Inflammatory macrophage treated with lipopolysaccharide for 4 hours (primary cell): ENCODE results near the gene UBE2V1.
"Not testable (repeated sequence)": the region's sequence is repeated elsewhere in the genome, so short reads cannot be mapped to it uniquely, and the experiment has no call there.

Experiments used
- DNase-seq: peaks from one replicate; pipeline ENCODE4 v3.0.0-alpha.2; 2020

The UBE2V1 gene

DNA sequence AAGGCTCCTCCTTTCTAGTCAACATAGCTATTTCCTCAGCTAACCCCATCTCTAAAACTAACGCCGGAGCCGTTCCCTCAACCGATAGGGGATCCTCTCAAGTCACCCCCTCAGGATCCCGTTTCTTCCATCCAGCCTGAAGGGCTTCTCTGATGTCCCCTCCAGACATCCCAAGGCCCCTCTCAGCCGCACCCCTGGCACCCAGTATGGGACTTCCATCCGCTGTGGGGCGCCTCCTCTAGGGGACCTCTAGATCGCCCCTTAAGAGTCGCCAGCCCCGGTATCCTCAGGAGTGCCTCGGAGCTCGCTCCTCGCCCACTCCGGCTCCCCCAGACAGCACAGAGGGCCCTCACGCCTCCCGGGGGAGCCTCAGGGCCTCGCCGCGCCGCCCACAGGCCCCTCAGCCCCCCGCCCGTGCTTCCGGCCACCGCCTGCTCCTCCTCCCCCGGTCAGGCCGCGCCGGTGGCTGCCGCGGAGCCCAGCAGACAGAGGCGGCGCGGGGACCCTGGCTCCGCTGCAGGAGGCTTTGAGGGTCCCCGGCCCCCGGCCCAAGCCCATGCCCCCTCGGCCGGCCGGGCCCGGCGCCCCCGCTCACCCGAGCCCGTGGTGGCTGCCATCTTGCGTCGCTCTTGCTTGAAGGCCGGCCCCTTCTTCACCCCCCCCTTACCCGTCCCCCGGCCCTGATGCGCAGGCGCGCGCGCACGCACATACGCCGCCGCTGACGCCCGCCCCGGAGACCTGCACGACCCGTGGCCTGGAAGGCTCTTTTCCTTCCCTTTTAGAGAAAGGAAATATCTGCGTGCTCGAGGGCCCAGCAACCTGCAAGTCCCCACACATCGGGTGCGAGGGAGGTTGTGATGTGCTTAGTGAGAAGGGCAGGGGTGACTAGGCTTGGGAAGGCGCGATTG lies at the start of gene UBE2V1:
TSS of gene UBE2V1 (minus strand) at position 639 of the 908 bp plus-strand sequence. CDS start at position 617, 22 bp downstream.
- DNase-seq = peak; percentile 93

DNA sequence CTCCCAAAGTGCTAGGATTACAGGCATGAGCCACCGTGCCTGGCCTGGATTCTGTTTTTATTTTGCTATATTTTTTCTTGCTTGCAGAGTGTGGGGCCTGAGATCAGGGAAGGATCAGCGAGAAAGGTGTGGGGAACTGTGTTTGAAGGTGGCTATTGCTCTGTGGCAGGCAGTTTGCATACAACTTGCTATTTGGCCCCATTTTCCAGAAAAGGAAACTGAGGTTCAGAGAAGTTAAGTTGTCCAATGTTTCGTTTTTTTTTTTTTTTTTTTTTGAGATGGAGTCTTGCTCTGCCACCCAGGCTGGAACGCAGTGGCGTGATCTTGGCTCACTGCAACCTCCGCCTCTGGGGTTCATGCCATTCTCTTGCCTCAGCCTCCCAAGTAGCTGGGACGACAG lies 48.5 kb upstream of the UBE2V1 start:
- not testable (repeated sequence) for DNase-seq

DNA sequence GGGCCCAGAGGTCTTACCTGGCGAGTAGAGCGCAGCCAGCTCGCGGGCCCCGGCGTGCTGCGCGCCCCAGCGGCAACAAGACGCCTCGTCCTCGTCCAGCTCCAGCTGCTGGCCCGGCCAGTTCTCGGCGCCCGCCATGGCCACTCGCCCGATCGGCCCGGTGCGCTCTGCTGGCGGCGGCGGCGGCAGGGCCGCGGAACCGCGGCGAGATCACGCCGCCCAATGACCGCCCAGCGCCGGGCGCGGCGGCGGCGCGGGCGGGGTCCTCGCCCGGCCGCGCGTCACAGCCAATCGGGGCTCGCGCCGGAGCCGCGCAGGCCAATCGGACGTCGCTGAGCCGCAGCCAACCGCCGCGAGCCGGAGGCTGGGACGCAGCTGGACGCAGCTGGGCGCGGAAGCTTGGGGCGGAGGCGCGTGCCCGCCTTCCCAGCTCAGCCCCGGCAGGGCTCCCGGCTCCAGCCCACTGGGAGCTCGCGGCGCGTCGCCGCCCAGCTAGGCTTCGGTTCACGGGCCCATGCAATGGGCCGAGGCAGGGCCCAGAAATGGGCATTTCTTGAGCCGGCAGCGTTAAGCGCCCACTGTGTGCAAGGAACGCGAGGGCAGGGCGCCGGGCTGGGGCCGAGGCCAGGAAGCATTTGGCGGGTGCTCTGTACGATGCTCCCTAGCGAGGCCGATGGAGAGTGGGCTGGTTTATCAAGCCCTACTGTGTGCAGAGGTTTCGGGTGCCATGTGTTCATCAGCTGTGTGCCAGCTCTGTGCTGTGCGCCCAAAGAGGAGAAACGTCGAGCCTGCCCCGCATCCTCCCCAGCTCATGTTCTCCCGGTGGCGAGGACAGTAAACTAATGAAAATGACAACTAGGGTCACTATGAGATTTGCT lies 40.8 kb upstream of the UBE2V1 start, which contains the start of gene PEDS1:
TSS of gene PEDS1 (minus strand) at position 224 of the 878 bp plus-strand sequence. CDS start at position 138, 86 bp downstream.
- DNase-seq = peak; percentile 95

DNA sequence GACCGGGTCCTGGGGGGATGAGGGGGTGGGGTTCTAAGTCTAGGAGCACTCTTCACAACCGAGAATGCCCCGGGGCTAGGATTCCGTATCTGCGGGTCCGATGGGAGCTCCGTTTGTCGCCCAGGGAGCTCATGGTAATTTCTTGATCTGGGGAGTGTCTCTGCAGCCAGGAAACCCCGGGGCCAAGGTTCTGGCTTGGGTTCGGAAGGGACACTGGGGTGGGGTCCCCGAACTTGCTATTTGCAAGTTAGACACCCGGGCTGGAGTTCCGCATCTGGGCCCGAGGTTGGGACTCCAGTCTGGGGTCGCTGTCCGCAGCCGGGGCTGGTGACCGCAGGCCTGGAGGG lies 40.2 kb upstream of the UBE2V1 start:
- DNase-seq = no peak

DNA sequence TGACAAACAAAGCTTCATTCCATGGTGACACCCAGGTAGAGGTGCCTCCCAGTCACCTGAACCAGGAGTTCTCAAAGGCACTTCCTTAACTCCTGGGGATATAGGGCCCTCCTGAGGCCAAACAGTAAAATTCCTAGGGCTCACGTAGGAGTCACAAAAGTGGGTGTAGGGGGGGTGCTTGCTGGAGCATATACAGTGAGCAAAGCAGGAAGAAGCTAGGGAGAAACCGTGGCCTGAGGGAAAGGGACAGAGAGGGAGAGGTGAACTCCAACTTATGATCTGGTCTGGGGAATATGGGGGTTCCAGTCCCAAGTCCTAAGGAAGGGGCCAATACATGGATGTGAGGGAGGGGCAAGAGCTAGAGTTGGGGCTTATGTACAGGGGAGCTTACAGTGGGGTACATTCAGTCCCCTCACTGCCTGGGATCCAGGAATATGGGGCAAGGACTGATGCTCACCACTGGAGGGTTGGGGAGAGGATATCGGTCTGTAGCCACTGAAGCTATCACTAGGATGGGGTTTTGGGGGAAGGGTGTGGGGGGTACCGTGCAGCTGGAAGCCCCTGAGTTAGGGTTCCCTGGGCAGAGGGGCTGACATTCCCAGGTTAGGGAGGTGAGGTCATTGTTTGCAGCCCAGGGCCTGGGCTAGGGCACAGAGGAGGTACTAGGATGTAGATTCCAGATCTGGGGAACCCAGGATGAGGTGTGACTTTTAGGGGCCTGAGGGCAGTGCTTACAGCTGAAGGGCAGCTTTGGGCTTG lies 39.6 kb upstream of the UBE2V1 start:
- peak; percentile 27 for DNase-seq

DNA sequence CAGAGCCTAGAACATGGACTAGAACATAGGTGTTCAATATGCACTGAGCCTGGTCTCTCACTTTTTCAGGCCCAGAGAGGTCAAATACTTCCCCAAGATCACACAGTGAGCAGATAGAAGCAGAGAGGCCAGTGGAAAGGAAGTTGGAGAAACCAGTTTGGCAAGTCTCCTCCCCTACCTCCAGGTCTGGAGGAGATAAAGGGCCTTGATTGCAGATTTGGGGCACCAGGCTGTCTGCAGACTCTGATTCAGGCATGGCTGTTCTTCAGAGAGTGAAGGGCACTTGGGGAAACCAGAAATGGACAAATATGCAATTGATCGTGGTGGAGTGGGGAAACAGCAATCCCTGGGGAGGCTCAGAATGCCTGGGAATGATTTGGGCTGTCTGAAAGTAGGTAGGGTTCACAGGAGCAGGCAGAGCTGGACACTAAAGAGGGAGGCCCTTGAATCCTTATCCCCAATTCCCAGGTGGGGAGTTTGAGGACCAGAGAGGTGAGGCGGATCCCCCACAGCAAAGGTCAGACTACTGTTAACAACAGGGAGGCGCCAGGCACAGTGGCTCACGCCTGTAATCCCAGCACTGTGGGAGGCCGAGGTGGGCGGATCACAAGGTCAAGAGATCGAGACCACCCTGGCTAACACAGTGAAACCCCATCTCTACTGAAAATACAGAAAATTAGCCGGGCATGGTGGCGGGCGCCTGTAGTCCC lies 38.2 kb upstream of the UBE2V1 start:
- DNase-seq = no peak

DNA sequence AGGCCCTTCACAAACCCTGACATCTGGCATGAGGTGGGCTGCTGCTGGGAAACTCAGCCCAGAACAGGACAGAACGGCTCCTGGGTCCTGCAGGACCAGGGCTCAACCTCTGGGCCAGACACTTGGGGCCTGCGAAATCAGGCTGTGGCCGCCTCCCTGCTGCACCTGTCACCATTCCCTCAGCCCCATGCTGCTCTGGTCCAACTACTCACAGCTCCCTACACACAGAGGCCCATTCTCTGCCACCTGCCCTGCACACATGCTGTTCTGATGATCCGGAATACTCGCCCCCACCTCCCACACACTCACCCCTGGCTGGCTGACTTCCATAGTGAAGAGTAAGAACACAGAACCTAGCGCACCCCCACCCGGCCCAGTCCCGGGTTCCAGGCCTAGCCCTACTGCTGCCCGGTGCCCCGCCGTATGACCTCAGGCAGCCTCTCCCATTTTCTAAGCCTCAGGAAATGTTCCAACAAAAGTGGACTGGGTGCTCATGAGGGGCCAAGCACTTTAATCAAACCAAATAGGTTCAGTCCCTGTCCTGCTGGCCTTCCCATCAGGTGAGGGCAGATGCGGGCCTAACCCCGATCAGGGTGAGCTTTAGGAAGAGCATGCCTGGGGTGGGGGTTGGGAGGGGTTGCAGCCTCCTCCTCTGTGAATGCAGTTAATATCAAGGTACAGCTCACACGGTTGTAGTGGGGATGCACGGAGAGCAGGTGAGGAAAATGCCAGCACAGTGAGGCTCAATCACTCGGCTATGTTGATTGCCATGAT lies 36.7 kb upstream of the UBE2V1 start:
- no peak for DNase-seq

DNA sequence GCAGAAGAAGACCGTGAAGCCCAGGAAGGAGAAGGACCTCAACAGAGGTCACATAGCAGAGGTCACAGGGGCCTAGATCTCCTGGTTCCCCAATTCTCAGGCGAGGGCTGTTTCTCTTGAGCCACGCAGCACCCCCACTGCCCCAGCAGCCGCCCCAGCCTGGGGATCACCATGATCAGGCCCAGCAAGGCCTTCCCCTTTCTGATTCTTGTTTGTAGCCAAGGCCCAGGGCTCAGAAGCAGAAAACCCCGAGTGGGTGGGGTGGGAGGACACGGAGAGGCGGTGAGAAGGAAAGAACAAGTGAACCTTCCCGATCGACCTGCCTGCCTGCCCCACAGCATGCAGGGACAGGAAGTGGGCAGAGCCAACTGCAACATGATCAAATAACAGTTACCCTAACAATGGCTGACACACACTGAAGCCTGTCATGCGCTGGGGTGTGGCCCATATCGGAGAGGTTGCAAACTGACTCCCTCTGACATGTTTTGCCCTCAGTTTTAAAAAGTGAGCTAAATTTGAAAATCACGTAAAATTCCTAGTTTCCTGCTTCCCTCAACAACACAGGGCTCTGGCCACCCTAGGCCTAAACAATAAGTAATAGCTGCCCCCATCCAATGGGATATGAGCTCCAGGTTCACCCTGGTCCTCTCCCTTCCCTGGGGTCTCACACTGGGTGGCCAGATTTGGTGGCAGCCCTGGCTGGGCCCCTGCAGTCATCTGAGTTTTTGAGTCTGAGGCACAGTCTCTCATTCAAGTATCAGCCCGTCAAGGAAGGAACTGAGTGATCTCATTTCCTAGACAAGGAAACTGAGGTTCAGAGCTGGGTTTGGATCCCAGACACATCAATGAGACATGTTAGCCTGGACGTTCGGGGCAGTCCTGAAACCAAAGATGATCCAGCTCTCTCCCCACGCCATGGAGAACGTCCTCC lies 34.0 kb upstream of the UBE2V1 start:
- DNase-seq = peak; percentile 95

DNA sequence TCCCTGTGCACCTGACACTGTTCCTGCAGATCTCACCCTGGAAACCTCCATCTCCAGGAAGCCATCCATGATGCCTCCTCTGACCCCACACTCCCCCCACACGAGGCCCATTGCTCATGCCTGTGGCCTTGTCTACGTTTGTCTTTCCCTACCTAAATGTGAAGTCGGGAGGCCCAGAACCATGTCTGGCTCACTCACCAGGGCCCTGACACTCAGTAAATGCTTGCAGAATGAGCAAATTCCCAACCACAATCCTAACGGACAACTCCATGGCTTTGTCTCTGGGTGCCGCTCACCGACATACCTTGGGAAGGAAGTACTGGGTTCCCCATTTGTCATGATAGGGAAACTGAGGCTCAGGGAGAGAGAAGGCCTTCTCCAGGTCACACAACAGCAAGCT lies 33.3 kb upstream of the UBE2V1 start:
- no peak for DNase-seq

DNA sequence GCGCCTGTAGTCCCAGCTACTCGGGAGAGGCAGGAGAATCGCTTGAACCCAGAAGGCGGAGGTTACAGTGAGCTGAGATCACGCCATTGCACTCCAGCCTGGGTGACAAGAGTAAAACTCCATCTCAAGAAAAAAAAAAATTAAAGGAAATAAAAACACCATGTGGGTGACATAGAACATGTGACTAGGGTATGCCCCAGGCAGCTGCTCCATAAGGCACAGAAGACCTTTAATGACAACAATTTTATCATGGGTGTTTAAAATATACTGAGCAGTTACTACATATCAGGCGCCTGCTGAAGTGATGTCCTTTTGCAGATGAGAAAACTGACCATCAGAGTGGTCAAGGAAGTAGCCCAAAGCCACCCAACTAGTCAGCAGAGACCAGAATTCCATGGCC lies 32.6 kb upstream of the UBE2V1 start:
- DNase-seq = peak; percentile 54

DNA sequence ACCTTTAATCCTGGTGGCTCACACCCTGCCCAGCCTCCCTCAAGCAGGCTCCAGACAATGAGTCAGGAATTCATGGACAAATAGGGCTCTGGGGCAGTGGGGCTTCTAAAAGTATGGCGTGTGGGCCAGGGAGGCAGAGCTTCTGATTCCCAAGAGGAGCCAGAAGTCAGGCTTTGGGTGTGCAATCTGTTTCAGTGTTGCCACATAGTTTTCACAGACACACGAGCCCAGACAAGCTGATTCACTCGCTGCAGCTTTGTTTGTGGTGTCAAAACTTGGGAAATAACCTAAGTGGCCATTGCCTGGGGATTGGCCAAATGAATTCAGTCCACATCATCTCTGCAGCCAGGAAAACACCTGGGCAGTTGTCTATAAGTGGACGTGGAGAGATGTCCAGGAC lies 31.4 kb upstream of the UBE2V1 start:
- peak; percentile 98 for DNase-seq

DNA sequence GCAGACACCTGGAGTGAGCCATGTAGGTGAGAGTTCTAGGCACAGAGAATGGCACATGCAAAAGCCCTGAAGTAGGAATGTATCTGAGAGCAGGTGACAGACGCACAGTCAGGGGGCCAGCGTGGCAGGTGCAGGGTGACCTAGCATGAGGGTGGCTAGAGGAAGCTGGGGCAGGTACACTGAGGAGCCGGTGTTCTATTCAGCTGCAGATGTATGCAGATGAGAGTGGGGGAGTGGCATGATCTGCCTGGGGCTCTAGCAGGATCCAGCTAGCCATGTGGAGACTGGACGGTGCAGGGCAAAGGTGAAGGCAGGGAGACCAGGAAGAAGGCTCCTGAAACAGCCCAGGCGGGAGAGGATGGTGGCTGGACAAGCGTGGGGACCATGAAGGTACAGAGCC lies 29.9 kb upstream of the UBE2V1 start:
- DNase-seq = no peak

DNA sequence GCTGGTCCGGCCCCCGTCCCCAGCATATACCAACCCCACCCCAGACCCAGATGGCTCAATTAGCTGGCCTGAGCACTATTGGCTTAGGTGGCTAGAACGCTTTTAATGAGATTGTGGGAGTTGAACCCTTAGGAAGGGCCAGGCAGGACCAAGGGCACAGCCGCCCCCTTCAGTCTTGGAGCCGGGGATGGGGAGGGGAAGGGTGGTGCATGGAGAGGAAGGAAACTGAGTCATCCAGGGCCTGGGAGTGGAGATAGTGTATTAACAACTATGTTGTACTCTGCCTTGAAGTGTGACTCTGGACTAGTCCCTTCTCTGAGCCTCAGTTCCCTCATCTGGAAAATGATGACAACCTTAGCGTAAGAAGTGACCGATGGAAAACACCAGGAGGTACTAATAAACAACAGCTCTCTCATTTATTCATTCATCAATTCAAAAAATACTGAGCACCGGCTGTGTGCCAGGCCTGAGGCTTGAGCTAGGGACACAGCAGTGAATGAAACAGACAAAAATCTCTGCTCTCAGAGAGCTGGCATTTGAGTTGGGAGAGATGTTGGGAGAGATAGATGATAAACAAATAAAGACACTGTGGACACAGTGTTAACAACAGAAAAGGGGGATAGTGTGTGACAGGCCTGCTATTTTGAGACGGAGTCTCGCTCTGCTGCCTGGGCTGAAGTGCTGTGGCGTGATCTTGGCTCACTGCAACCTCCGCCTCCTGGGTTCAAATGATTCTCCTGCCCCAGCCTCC lies 29.0 kb upstream of the UBE2V1 start:
- no peak for DNase-seq

DNA sequence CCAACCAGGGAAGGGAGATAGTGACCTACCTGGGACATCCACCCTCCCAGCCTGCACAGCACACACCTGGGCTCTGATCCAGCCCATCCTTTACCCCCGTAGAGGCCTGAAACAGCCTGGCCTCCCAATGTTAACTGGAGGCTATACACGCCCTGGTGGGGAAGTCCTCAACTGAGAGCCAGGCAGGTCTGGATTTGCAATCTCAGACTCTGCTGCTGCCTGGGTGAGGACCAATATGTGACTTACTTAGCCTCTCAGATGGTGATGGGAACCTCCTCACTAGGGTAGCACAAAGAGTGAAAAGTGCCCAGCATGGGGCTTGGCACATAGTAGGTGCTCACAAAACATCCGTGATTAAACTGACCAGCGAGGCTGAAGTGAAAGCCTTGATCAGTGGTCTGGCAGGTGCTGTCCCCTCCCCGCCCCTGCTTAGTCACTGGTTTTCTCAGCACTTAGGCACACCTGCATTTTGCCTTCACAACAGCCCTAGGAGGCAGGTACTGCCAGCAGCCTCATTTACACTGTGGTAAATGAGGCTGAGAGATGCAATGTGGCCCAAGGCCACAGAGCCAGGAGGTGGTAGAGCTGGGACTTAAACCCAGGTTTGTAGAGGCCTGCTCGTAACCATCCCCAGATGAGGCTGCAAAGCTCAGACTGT lies 28.2 kb upstream of the UBE2V1 start:
- DNase-seq = no peak

DNA sequence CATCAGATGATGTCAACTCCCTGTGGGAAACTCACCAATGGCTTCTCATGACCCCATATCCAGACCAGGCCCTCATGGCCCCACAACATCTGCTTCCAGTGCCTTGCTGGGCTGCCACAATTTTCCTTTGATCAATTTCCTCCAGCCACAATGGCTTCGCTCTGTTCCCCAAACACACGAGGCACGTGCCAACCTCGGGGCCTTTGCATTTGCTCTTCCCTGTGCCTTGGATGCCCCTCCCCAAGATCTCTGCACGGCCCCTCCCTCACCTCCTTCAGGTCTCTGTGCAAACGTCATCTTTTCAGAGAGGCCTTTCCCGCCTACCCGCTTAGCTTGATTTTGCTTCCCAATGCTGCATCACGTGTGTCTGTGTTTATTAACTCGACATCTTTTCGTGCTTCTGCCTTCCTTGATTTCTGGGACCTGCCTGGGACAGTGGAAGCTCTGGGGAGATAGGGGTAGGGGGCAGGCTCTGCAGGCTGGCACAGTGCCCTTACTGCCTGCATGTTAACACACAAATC lies 27.4 kb upstream of the UBE2V1 start:
- no peak for DNase-seq

DNA sequence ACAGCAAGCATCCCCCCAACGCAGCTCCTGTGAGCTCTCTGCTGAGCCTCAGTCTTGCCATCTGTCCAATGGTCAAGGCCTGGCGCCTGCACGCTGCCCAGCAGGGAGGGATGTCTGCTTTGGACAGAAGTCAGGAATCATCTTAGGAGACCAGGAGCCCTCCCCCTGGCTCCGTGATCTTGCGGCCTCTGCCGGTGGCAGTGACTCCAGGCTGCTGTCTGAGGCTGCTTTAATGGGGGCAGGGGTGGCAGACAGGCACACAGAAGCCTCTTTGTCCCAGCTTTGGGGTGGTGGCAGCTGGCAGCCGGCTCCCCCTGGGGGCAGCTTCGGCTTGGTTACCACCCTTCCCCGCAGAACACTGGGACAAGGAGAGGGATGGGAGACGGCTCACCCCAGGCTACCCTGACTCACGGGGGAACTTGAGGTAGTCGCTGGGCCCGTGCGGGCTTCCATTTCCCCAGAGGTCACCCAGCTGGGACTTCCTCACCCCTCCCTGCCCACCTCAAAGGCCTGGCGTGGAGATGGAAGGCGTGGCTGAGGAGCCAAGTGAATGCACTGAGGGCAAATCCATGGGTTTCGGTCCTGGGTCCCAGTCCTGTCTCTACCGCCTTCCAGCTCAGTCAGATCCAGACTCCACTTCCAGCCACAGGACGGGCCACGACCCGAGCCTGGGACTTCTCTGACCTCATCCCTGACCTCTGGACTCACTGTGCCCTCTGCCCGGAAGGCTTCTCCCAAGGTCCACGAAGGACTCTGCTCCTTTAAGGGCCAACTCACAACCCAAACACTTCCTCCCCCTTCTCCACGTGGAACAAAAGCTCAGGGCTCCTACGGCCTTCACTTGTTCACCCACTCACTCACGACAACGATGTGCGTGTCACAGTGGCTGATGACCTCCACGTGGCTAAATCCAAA lies 25.8 kb upstream of the UBE2V1 start:
- no peak for DNase-seq

DNA sequence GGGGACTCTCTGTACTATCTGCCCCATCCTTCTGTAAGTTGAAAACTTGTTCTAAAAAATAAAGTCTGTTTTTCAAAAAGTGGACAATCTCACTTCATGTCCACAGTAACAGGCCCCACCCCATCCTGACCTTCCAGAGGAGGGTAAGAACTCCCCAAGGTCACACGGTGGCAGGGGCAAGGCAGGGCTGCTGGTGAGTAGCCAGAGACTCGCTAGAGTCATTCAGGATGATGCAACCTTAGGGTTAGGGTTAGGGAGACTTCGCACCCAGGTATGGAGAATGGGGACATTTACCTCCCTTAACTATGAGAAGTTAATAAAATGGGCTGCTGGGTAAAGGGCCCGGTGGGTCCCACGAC lies 25.1 kb upstream of the UBE2V1 start:
- no peak for DNase-seq

DNA sequence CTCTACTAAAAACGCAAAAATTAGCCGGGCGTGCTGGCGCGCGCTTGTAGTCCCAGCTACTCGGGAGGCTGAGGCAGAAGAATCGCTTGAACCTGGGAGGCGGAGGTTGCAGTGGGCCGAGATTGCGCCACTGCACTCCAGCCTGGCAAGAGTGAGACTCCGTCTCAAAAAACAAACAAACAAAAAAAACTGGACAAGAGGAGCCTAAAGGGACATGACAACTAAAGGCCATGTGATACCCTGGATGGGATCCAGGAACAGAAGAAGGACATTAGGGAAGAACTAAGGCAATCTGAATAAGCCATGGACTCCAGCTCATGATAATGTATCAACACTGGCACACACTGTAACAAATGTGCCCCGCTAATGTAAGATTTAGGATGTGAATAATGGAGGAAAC lies 24.8 kb upstream of the UBE2V1 start:
- DNase-seq = not testable (repeated sequence)
